H1 (cell line): ENCODE results near the gene CORIN. TPM values are rescaled to one million over a fixed set of nuclear protein-coding genes. Genes with fewer than 3 reads are reported as not detected.
A peak's percentile ranks its signal among the peaks of the same experiment; 100 is the strongest.

ENCODE experiments used
- CTCF ChIA-PET: fragments of 300-600 bp; sonication (Branson Sonifier 250); formaldehyde crosslinking; loops from one replicate; lab custom pipeline; 2021; ENCODE audit not compliant: partially characterized antibody; lab: Charles Lee
- POLR2A ChIA-PET: fragments of 300-600 bp; sonication (Branson Sonifier 250); formaldehyde crosslinking; loops from one replicate; lab custom pipeline; 2021; ENCODE audit warnings: inconsistent platforms; ENCODE audit not compliant: partially characterized antibody; lab: Charles Lee
- DNase-seq, 2 experiments: peaks; one replicate each; pipeline versions ENCODE4 v3.0.0 to v3.0.0-alpha.2; 2010 to 2022; ENCODE audit warnings: low spot score in 2 of 2, low read depth in 1 of 2, mixed read lengths in 1 of 2
- FAIRE-seq: peaks from 2 replicates; lab custom pipeline; 2011; peaks lifted over from hg19 to GRCh38; lab: Jason Lieb, UNC
- H2AFZ ChIP-seq: 2 replicates; pipeline ENCODE4 v1.8.1; 2012; ENCODE audit warnings: low read length, inconsistent platforms
- H2AK5ac ChIP-seq: 2 replicates; pipeline ENCODE4 v1.6.1; 2013; ENCODE audit warnings: low read depth, low read length
- H2BK120ac ChIP-seq: replicated peaks from 2 replicates; pipeline ENCODE3; 2013; ENCODE audit warnings: low read depth, low read length, inconsistent platforms
- H2BK12ac ChIP-seq: 2 replicates; pipeline ENCODE4 v1.6.1; 2013; ENCODE audit warnings: low read depth, low read length
- H2BK15ac ChIP-seq: 2 replicates; pipeline ENCODE4 v1.6.1; 2013; ENCODE audit warnings: low read length
- H2BK20ac ChIP-seq: 2 replicates; pipeline ENCODE4 v1.6.1; 2013; ENCODE audit warnings: low read length
- H2BK5ac ChIP-seq: 2 replicates; pipeline ENCODE4 v1.6.1; 2013; ENCODE audit warnings: low read depth, low read length
- H3K14ac ChIP-seq: 2 replicates; pipeline ENCODE4 v1.6.1; 2013; ENCODE audit warnings: inconsistent platforms; ENCODE audit not compliant: insufficient read length
- H3K18ac ChIP-seq: 2 replicates; pipeline ENCODE4 v1.6.1; 2013; ENCODE audit warnings: low read length; ENCODE audit errors: extremely low read depth
- H3K23ac ChIP-seq: 2 replicates; pipeline ENCODE4 v1.6.1; 2013; ENCODE audit warnings: inconsistent platforms; ENCODE audit not compliant: insufficient read length
- H3K23me2 ChIP-seq: 2 replicates; pipeline ENCODE4 v1.6.1; 2013; ENCODE audit warnings: low read depth, low read length
- H3K27ac ChIP-seq: 2 replicates; pipeline ENCODE4 v1.6.1; 2011; ENCODE audit warnings: low read depth, low read length, inconsistent platforms
- H3K27me3 ChIP-seq, 4 experiments: replicated peaks in 1 of 4; 1 replicate in 1 of 4; 2 replicates in 3 of 4; pipeline versions ENCODE4 v1.6.1 to v1.8.1; 2011 to 2013; ENCODE audit warnings: low read length in 3 of 4, mild to moderate bottlenecking in 3 of 4, inconsistent platforms in 2 of 4, mixed read lengths in 2 of 4, moderate library complexity in 1 of 4; ENCODE audit not compliant: control insufficient read depth in 3 of 4, insufficient read depth in 3 of 4; ENCODE audit errors: extremely low read depth in 1 of 4
- H3K36me3 ChIP-seq, 4 experiments: 2 replicates each; pipeline versions ENCODE4 v1.6.1 to v1.8.1; 2011 to 2013; ENCODE audit warnings: mild to moderate bottlenecking in 4 of 4, low read length in 3 of 4, moderate library complexity in 2 of 4, control low read depth in 1 of 4, inconsistent platforms in 1 of 4; ENCODE audit not compliant: insufficient read depth in 4 of 4, control insufficient read depth in 2 of 4
- H3K4ac ChIP-seq: replicated peaks from 2 replicates; pipeline ENCODE3; 2013; ENCODE audit warnings: low read length, low read depth, mixed read lengths, inconsistent platforms; ENCODE audit not compliant: insufficient read length
- H3K4me1 ChIP-seq, 4 experiments: replicated peaks in 1 of 4; 1 replicate in 1 of 4; 2 replicates in 3 of 4; pipeline versions ENCODE4 v1.6.1 to v1.8.1; 2011 to 2013; ENCODE audit warnings: low read length in 3 of 4, inconsistent platforms in 2 of 4, mixed read lengths in 1 of 4; ENCODE audit not compliant: insufficient read depth in 4 of 4, control insufficient read depth in 3 of 4
- H3K4me2 ChIP-seq, 2 experiments: 2 replicates each; pipeline versions ENCODE4 v1.6.1 to v1.8.1; 2011 to 2013; ENCODE audit warnings: low read depth in 2 of 2, low read length in 2 of 2, control low read depth in 1 of 2, inconsistent platforms in 1 of 2, mild to moderate bottlenecking in 1 of 2; ENCODE audit not compliant: insufficient read depth in 1 of 2
- H3K4me3 ChIP-seq, 4 experiments: fragments of 200-600, 300-600 bp in 1 of 4; sonication (generic), shearing (Covaris generic), sonication (Bioruptor Twin) in 1 of 4; 2 replicates each; pipeline versions ENCODE4 v1.5.1 to v1.8.1; 2011 to 2016; ENCODE audit warnings: low read length in 4 of 4, low read depth in 3 of 4, control low read depth in 2 of 4, inconsistent platforms in 2 of 4, mild to moderate bottlenecking in 2 of 4, mixed read lengths in 1 of 4, moderate library complexity in 1 of 4; ENCODE audit not compliant: insufficient read depth in 2 of 4; ENCODE audit errors: extremely low read depth in 1 of 4
- H3K56ac ChIP-seq: replicated peaks from 2 replicates; pipeline ENCODE3; 2013; ENCODE audit warnings: low read depth, mild to moderate bottlenecking, mixed read lengths, low read length, inconsistent platforms; ENCODE audit not compliant: insufficient read length
- H3K79me1 ChIP-seq: 2 replicates; pipeline ENCODE4 v1.6.1; 2013; ENCODE audit warnings: low read depth, low read length, control low read depth
- H3K79me2 ChIP-seq, 2 experiments: 2 replicates each; pipeline versions ENCODE4 v1.6.1 to v1.8.1; 2012 to 2013; ENCODE audit warnings: low read length in 2 of 2, mild to moderate bottlenecking in 2 of 2, inconsistent platforms in 1 of 2; ENCODE audit not compliant: insufficient read depth in 2 of 2, control insufficient read depth in 1 of 2
- H3K9ac ChIP-seq, 4 experiments: replicated peaks in 1 of 4; 1 replicate in 1 of 4; 2 replicates in 3 of 4; pipeline versions ENCODE4 v1.6.1 to v1.8.1; 2011 to 2013; ENCODE audit warnings: low read depth in 3 of 4, low read length in 3 of 4, control low read depth in 2 of 4, mild to moderate bottlenecking in 2 of 4, moderate library complexity in 2 of 4, inconsistent platforms in 1 of 4; ENCODE audit errors: extremely low read depth in 1 of 4
- H3K9me3 ChIP-seq, 2 experiments: 2 replicates each; pipeline versions ENCODE4 v1.6.1 to v1.8.1; 2012 to 2013; ENCODE audit warnings: mild to moderate bottlenecking in 2 of 2, moderate library complexity in 2 of 2, control low read depth in 1 of 2, inconsistent platforms in 1 of 2, low read depth in 1 of 2, low read length in 1 of 2, mixed read lengths in 1 of 2; ENCODE audit not compliant: insufficient read depth in 2 of 2
- H4K20me1 ChIP-seq, 2 experiments: replicated peaks in 1 of 2; 2 replicates each; pipeline versions ENCODE3 to v1.8.1; 2011 to 2013; ENCODE audit warnings: inconsistent platforms in 2 of 2, low read length in 2 of 2, mild to moderate bottlenecking in 1 of 2; ENCODE audit not compliant: insufficient read depth in 2 of 2, control insufficient read depth in 1 of 2
- H4K5ac ChIP-seq: 2 replicates; pipeline ENCODE4 v1.6.1; 2013; ENCODE audit warnings: low read length, low read depth, mixed read lengths, inconsistent platforms; ENCODE audit not compliant: insufficient read length
- H4K8ac ChIP-seq: 2 replicates; pipeline ENCODE4 v1.8.0; 2013; ENCODE audit warnings: mild to moderate bottlenecking, moderate library complexity, low read length, inconsistent platforms; ENCODE audit not compliant: insufficient read depth; ENCODE audit errors: extremely low read depth
- H4K91ac ChIP-seq: replicated peaks from 2 replicates; pipeline ENCODE3; 2013; ENCODE audit warnings: low read length, mixed read lengths, inconsistent platforms; ENCODE audit not compliant: insufficient read length
- POU5F1 ChIP-seq: IDR thresholded peaks from 2 replicates; pipeline ENCODE4 v1.6.1; 2011; ENCODE audit warnings: low read depth, mild to moderate bottlenecking, low read length, moderate library complexity
- RAD21 ChIP-seq, 2 experiments: IDR thresholded peaks in 1 of 2; conservative IDR thresholded peaks in 1 of 2; 2 replicates each; pipeline ENCODE4 v1.6.1; 2011; ENCODE audit warnings: low read depth in 2 of 2, low read length in 2 of 2, improper control_type of control experiment in 1 of 2, inconsistent platforms in 1 of 2, mild to moderate bottlenecking in 1 of 2, moderate library complexity in 1 of 2
- ZNF274 ChIP-seq: IDR thresholded peaks from 2 replicates; pipeline ENCODE4 v1.7.0; 2012; ENCODE audit warnings: low read length, borderline replicate concordance; ENCODE audit errors: extremely low read depth
- WGBS, 2 experiments: shearing (Covaris generic) in 1 of 2; methylation state at CpG; one replicate each; pipeline versions ENCODE4 v1.1.6 to v1.1.7; 2013 to 2015; ENCODE audit warnings: low lambda C conversion rate in 2 of 2, mixed read lengths in 2 of 2, inconsistent platforms in 1 of 2, low coverage in 1 of 2, missing lambda C conversion rate in 1 of 2; ENCODE audit not compliant: insufficient replicate concordance in 2 of 2, insufficient coverage in 1 of 2, insufficient read length in 1 of 2; ENCODE audit errors: extremely low coverage in 1 of 2, missing lambda C conversion rate in 1 of 2; 5-methylcytosine and 5-hydroxymethylcytosine counted together
- polyA plus RNA-seq, 7 experiments: library from polyadenylated mRNA; depleted of rRNA in 3 of 7; stranded (reverse) in 5 of 7; unstranded in 2 of 7; fragments of >200 nt in 5 of 7; fragments of 200-250 nt in 2 of 7; gene quantifications; 1 replicate in 5 of 7; 2 replicates in 1 of 7; 4 replicates in 1 of 7; pipeline versions ENCODE4 v1.2.1 to v1.2.3, GENCODE V29; 2011 to 2013; ENCODE audit warnings: missing spikeins in 2 of 7, mixed read lengths in 2 of 7
- total RNA-seq: library from RNA; stranded (reverse); fragmentation: NEBNext Ultra II Directional; extraction: Animal tissue kit (Norgen Biotek cat#: 25700); gene quantifications from 2 replicates; pipeline ENCODE4 v1.2.1, GENCODE V29; 2021
- TF ChIP-seq, protein P1 (sequence below), 3 experiments: IDR thresholded peaks; 1 replicate in 2 of 3; 2 replicates in 1 of 3; pipeline versions ENCODE4 v1.5.1 to v1.6.1; 2011; ENCODE audit warnings: low read length in 3 of 3, mild to moderate bottlenecking in 3 of 3, inconsistent platforms in 2 of 3, low read depth in 1 of 3, moderate library complexity in 1 of 3; ENCODE audit not compliant: insufficient read depth in 1 of 3; ENCODE audit errors: control extremely low read depth in 1 of 3

The CORIN gene
- total and polyA plus RNA-seq, 2 of the 8 experiments (the other 6 are each of a cell fraction or from before 2014, with no cell fraction given) = 0.09 to 0.32 TPM

DNA sequence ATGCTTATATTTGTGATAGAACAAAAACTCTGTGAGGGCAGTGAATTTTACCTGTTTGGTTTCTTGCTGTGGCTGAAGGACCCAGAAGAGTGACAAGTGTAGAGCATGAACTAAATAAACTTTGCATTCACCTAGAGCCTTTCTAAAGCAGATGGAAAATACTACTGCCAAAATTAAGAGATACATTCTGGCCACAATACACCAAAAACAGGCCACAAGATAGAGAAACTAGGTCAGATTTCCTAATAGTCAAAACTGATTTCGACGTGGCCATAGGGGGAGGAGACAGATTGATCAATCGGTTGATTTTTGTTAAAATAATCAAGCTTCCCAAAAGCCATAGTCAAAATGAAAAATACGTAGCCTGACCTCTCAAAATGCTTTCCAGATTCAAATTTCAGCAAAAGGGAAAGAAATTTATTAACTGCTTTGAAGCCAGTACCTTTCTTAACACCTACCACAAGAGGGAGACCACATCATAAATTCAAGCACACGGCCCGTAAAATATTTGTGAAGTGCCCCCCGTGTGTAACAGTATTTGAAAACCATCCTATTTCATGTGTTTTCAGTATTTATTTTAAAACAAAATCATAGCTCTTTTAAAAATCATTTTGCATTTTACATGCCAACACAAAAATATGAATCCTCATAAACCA lies 132.4 kb downstream of the CORIN start:
- Histone ChIP-seq H4K20me1 (no peaks in the 10 kb centered on the region), H3K4me3 (no peak overlapping the region), H3K23me2 (no peaks in the 10 kb centered on the region), H3K4me1 (no peaks in the 10 kb centered on the region), H4K5ac (no peak overlapping the region), H3K4ac (no peak overlapping the region), H3K79me2 (no peaks in the 10 kb centered on the region), H3K14ac (no peak overlapping the region), H3K56ac (no peak overlapping the region), H2BK5ac (no peak overlapping the region), H3K9ac (no peak overlapping the region), H3K4me2 (no peak overlapping the region), H2AFZ (peak overlapping the region; percentile 48; the same call in 1 of the 2 replicates), H2BK120ac (no peak overlapping the region), H3K36me3 (no peaks in the 10 kb centered on the region), H3K27me3 (no peaks in the 10 kb centered on the region), H3K9me3 (no peaks in the 10 kb centered on the region), H2BK15ac (no peak overlapping the region), H3K23ac (no peak overlapping the region), H4K91ac (no peak overlapping the region), H2BK12ac (no peak overlapping the region), H2BK20ac (no peak overlapping the region), H2AK5ac (no peak overlapping the region), H3K18ac (no peak overlapping the region)
- ChIA-PET CTCF (interaction anchor here (0.5 to 16.8 kb wide), 52 partner anchors 9 to 385 kb away, joined by 3 to 282 read pairs (median 4); partner anchors contain the start of gene CORIN), POLR2A (interaction anchor here (0.9 to 1.0 kb wide), 2 partner anchors 130 to 132 kb away, joined by 3 to 5 read pairs; partner anchors contain the start of gene CORIN)
- DNase-seq = no peak
- 85% methylated on average over 7 of the region's 7 CpGs; no CpG with 5 or more reads in 1 of the 2 experiments for WGBS, 2 experiments
- peak; percentile 65 for FAIRE-seq
- TF ChIP-seq POU5F1 (no peak), RAD21 (IDR thresholded peaks at IDR 0.05 in 1 of 2, conservative IDR thresholded peaks at IDR 0.05 in 1 of 2; ENCODE audit: low read depth in 2 of 2, low read length in 2 of 2) (peak; percentile 58 to 60), ZNF274 (no peak)
- TF ChIP-seq, protein P1, sequence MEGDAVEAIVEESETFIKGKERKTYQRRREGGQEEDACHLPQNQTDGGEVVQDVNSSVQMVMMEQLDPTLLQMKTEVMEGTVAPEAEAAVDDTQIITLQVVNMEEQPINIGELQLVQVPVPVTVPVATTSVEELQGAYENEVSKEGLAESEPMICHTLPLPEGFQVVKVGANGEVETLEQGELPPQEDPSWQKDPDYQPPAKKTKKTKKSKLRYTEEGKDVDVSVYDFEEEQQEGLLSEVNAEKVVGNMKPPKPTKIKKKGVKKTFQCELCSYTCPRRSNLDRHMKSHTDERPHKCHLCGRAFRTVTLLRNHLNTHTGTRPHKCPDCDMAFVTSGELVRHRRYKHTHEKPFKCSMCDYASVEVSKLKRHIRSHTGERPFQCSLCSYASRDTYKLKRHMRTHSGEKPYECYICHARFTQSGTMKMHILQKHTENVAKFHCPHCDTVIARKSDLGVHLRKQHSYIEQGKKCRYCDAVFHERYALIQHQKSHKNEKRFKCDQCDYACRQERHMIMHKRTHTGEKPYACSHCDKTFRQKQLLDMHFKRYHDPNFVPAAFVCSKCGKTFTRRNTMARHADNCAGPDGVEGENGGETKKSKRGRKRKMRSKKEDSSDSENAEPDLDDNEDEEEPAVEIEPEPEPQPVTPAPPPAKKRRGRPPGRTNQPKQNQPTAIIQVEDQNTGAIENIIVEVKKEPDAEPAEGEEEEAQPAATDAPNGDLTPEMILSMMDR (IDR thresholded peaks at IDR 0.05; ENCODE audit: control extremely low read depth in 1 of 3, insufficient read depth in 1 of 3, low read depth in 1 of 3, low read length in 3 of 3) = peak in 2 of 3 experiments; percentile 29 to 46; a peak in 2 of 4 replicates
- TF ChIP-seq, all 59 proteins: peak for 2
- Histone ChIP-seq H3K27ac (no peak overlapping the region), H3K79me1 (no peaks in the 10 kb centered on the region), H4K8ac (no peak overlapping the region)
